ENCODE data around the gene SORCS2. TPM values are rescaled to one million over a fixed set of nuclear protein-coding genes. Genes with fewer than 3 reads are reported as not detected.

The SORCS2 gene
- total and polyA plus RNA-seq, 2 of the 13 experiments (the other 11 are each of a cell fraction or from before 2014, with no cell fraction given): 0.82 to 1.0 TPM

GRCh38 chr4:7458066-7458425 is 265.7 kb downstream of the SORCS2 start (continued):
- no peak for TF ChIP-seq ATF4 (CRISPR knock-in tag; IDR thresholded peaks at IDR 0.05)
- TF ChIP-seq ARNT2 (CRISPR knock-in tag; IDR thresholded peaks at IDR 0.05; ENCODE audit: low read depth): no peak
- TF ChIP-seq MAFG (CRISPR knock-in tag; IDR thresholded peaks at IDR 0.05): no peak
- TF ChIP-seq ZNF407 (CRISPR knock-in tag; IDR thresholded peaks at IDR 0.05; ENCODE audit: not compliant biosample characterization): no peak
- TF ChIP-seq SNAPC5 (CRISPR knock-in tag; IDR thresholded peaks at IDR 0.05; ENCODE audit: borderline replicate concordance): no peak
- no peak for TF ChIP-seq EP300 (IDR thresholded peaks at IDR 0.05; ENCODE audit: low read depth in 2 of 2, low read length in 2 of 2)
- TF ChIP-seq EP300 (CRISPR knock-in tag; IDR thresholded peaks at IDR 0.05; ENCODE audit: borderline replicate concordance): no peak
- no peak for TF ChIP-seq KLF11 (CRISPR knock-in tag; IDR thresholded peaks at IDR 0.05)
